Skeletal muscle cell (primary cell): ENCODE measurements around the gene ZNF329.
"Not testable (repeated sequence)": the region's sequence is repeated elsewhere in the genome, so short reads cannot be mapped to it uniquely, and the experiment has no call there.

ENCODE experiments used
- DNase-seq: peaks from one replicate; pipeline ENCODE4 v3.0.0-alpha.2; 2010; ENCODE audit warnings: low read depth
- H3K4me3 ChIP-seq: 2 replicates; pipeline ENCODE4 v1.5.1; 2011; ENCODE audit warnings: low read depth, mild to moderate bottlenecking, control low read depth, low read length, moderate library complexity

Gene ZNF329

DNA sequence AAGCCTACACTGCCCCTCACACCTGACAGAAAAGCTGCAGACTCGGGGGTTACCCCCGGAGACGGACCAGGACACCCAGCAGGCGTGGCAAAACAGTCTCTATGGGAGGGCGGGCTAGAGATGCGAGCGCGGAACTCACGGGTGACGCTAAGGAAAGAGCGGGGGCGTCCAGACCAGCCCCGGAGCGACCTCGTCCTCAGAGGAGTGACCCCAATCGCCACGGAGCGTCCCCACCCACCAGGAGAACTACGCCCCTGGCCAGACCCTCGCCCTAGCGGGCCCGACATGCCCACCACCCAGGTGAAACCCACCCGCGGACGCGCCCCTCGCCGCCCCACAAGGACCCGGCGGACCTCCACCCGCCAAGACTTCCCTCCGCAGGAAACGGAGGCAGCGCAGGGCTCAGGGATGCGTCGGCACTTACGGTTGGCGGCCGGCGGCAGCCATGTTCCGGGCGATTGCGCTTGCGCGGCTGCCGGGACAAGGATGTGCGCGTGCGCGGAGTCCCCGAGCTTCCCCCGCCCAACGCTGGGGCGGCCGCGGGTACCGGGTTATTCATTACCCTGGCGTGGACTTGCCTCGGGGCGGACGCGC is at the start of gene ZNF329:
TSS of gene ZNF329 (minus strand) at position 462 of the 594 bp plus-strand sequence. CDS start 21,286 bp downstream, outside the sequence.
- DNase-seq, result peak; percentile 33
- peak within 1 kb of the TSS; percentile 97 for H3K4me3 ChIP-seq

DNA sequence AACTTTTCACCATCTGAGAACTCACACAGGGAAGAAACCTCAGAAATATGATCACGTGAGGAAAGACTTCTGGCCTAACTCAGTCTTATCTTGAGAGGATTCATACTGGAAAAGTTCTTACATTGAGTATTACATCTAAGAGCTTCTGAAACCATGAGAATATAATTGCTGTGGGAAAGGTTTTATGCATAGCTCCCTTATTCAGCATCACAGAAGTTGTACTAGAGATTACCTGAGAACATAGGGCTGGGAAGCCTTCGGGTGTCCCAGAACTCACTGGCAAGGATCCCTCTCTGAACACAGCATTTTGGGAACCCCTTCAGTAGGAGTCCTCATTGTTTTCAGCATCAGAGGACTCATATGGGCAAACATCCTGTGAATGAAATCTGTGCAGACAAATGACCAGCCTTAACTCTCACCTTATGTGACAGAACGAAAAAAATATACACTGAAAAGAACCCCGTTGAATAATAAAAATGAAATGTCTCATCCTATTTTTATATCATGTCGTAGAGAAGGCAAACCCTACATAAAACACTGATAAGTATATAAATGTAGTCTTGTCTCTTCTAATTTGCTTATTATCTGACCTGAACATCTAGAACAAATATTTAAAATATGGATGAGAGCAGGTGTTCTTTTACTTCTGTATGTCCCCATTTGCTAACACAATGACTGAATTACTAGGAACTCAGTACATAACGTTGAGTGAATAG is 46.5 kb upstream of the ZNF329 start:
- no peak for DNase-seq
- H3K4me3 ChIP-seq, result no peak overlapping the region

DNA sequence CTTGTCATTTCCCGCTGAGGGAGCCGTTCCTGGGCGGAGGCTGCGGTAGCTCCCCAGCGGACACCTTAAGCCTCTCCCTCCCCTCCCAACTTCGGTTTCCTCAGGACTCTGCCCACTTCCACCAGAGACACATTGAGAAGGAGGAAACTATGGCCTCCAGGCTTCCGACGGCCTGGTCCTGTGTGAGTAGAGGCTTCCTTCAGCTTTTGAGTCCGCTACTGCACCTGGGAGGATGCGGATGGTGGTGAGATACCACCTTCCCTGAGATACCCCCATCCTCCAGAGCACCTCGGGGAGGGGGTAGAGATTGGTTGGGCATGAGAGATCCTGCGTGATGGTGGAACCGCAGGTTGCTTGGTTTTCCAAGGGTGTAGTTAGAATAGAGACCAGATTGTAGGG is 33.2 kb upstream of the ZNF329 start:
- peak overlapping the region; percentile 72 for H3K4me3 ChIP-seq
- DNase-seq, result no peak

DNA sequence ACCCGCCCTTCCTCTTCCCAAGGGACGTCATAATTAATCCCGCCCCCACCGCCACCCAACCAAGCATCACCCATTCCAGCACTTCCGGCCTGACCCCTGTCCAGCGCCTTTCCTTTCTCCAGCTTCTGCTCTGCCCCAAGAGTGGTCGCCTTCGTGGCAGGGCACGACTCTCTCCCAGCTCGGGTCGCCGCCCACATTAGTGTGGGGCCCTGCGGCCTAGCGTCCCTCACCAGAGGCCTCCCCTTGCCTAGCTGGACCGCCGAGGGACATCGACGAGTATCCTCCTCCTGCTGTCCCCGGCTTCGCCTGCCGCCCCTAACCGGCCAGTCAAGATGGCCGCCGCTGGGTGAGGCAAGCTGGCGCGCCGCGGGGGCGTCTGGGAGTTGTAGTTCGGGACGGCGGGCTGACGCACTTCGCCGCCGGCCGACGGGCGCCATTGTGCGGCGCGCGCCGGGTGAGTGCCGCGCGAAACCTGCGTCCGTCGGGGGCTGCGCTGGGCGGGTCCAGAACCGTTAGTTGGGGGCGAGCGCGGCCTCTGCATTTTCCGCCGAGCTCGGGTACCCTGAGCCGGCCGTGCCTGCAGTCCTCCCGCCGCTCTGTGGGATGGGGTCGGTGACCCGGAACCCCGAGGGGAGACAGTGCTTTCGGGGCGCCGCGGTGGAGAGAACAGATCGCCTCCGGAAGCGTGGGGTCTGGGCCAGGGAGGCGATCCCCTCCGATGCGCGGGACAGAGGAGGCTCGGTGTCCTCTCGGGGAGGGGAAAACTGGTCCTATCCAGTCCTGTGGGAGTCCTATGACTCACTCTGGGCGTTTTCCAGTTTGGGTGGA is 32.6 kb upstream of the ZNF329 start, which contains the start of gene ZNF274:
TSS of gene ZNF274 (plus strand) at position 73 of the 828 bp plus-strand sequence. CDS start 905 bp downstream, outside the sequence.
- DNase-seq, result peak; percentile 74
- H3K4me3 ChIP-seq, result peak within 1 kb of the TSS; percentile 72

DNA sequence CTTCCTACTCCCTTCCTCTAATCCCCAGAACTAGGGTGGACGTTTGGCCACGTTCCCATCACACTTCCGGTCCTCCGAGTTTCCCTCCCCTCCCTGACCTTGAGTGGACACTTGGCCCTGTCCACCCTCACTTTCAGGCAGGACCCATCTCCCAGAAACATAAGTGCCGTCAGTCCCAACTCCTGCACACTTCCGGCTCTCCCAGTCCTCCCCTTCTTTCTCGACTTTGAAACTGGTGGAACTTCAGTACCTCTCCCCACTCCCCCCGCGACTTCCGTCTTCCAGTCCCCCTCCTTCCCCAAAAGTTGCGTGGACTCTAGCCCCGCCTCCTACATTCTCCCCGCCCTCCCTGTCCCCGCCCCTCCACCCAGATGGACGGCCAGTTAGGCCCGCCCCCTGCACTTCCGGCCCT is 32.0 kb upstream of the ZNF329 start:
- peak overlapping the region; percentile 72 for H3K4me3 ChIP-seq
- no peak for DNase-seq

DNA sequence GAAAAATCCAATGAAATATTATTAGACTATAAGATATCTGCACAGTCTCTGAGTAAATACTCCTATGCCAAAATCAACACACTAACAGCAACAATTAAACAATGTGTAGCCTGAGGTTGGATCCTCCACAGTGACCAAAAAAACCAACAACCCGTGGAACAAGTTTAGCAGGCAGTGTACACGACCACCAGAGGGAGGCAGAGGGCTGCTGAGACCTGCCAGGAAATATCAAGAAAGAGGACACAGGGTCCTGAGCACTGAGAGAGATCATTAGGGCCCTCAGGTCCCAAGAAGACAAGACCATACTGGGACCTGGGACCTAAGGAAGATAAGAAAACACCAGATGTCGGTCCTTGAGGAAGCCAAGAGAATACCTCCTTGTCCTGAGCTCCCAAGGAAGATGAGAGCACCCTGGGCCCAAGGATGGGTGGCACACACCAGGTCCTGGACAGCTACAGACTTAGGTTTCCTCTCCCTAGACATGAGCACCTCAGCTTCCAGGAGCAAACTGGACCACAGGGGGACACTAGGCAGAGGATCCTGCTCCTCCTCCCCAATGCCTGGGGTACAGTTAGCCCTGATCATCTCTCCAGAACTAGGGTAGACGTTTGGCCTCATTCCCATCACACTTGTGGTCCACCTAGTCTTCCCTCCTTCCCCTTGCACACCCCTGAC is 31.4 kb upstream of the ZNF329 start:
- H3K4me3 ChIP-seq, result peak overlapping the region; percentile 72
- no peak for DNase-seq

DNA sequence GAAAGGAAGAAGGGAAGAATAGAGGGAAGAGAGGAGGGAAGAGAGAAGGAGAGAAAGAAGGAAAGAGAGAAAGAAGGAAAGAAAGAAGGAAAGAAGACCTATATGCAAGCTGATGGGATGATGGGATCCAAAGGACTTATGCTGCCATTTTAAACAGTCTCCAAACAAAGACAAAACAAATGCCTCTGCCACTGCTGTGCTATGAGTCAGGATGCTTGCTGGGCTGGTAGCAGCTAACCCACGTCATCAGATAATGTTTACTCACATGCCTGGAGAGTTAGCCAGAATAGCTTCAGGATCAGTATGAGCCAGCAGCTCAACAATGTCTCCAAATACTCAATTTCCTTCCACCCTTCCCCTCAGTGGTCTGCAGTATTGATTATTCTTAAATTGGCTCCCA is 20.3 kb upstream of the ZNF329 start:
- DNase-seq, result no peak
- H3K4me3 ChIP-seq, result no peak overlapping the region

DNA sequence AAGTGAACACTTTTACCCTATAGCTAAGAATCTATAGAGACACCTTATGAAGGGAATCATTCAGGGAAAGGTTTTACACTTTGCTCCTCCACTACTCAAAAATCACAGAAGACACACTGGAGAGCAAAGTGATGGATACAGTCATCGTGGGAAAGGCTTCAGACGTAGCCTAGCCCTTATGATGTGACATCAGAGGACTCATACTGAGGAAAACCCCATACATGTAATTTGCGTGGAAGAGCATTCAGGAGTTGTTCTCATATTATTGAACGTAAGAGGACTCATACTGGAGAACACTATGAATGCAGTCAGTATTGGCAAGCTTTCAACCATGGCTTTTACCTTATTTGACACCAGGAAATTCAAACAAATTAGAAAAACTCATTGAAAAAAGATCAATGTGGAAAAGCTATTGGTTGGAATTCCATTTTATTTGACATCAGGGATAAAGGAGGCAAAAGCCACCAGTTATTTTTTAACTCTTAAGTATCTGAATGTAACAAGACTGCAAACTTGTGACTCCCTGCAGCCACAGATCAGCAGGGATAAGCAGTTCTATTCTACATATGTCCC is 16.2 kb upstream of the ZNF329 start:
- no peak overlapping the region for H3K4me3 ChIP-seq
- DNase-seq, result no peak

DNA sequence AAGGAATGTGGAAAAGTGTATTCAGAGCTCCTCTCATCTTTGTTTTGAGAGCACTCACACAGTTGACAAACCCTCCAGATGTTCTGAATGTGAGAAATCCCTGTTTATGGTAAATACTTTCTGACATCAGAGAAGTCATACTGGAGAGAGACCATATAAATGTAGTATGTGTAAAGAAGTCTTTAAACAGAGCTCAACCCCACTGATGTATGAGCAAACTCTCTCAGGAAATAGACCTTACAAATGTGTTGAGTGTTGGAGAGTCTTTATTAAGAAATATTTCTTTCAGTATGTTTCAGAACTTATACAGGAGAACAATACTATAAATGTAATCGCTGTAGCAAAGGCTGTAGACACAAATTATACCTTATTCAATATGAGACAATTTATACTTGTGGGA is 15.7 kb upstream of the ZNF329 start:
- DNase-seq, result no peak
- H3K4me3 ChIP-seq, result no peak overlapping the region

DNA sequence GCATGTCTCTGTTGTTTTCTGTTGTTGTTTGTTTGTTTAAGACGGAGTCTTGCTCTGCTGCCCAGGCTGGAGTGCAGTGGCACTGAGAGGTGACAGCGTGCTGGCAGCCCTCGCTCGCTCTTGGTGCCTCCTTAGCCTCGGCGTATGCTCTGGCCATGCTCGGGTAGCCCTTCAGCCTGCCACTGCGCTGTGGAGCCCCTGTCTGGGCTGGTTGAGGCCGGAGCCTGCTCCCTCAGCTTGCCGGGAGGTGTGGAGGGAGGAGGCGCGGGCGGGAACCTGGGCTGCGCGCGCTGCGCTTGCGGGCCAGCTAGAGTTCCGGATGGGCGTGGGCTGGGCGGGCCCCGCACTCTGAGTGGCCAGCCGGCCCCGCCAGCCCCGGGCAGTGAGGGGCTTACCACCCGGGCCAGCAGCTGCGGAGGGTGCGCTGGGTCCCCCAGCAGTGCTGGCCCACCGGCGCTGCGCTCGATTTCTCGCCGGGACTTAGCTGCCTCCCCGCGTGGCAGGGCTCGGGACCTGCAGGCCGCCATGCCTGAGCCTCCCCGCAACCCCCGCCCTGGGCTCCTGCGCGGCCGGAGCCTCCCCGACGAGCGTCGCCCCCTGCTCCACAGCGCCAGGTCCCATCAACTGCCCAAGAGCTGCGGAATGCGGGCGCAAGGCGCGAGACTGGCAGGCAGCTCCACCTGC is 6.6 kb upstream of the ZNF329 start:
- no peak for DNase-seq

DNA sequence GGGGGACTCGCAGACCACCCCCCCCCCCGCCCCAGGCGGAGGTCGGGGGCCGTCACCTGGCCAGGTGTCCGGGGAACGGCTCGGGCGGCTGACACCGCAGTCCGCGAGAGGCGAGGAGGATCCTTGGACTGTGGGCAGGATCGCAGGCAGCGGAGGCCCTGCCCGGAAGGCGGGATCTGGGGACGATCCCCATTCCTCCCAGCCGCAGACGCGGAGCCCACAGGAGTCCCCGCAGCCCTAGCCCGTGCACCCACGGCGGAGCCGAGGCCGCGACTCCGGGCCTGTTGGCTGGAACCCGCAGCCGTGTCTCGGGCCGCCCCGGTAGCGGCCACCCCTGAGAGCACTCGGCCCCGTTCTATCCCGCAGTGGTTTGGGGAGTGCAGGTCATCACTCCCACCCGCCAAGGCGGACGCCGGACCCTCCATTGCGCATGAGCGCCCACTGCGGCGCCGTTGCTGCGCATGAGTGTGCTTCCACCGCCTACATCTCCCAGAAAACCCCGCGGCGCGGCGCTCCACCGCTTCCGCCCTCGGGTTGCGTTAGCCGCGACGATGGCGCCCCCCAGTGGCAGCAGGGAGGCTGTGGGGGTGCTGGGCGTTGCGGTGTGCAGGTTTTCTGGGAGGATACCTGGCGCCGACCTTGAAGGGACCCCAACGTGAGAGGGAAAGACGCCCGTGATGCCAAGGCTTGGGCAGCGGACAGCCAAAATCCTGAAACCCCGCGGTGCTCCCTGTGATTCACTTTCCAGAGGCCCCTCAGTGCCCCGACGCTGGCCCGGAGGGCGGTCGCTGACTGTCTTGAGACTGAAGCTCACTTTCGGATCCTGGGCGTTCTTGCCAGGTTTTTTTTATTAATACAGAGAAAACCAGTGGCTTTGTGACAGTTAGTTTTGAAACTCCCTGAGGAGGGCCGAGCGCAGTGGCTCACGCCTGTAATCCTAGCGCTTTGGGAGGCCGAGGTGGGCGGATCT is 4.4 kb upstream of the ZNF329 start:
- peak; percentile 71 for DNase-seq
- H3K4me3 ChIP-seq, result peak overlapping the region; percentile 64

More for the DNA sequence above, 6.6 kb upstream of the ZNF329 start:
- no peak overlapping the region for H3K4me3 ChIP-seq

DNA sequence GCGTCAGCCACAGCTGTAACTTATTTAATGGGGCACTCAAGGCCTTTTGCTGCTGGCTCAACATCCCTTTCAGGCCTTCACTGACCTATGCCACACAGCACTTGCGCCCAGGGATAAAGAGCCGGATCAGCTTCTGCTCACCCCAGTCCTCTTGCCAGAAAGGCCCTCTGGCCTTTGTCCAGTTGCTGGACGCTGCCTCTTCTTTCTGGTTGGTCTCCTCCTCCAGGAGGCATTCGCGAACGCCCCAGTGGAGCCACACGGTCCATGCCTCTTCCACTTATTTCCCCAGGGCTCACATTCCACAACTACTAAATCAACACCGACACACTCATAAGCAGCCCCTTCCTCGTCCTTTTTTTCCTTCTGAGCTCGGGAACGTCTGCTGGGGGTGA is 3.7 kb upstream of the ZNF329 start:
- DNase-seq, result no peak
- peak overlapping the region; percentile 64 for H3K4me3 ChIP-seq

DNA sequence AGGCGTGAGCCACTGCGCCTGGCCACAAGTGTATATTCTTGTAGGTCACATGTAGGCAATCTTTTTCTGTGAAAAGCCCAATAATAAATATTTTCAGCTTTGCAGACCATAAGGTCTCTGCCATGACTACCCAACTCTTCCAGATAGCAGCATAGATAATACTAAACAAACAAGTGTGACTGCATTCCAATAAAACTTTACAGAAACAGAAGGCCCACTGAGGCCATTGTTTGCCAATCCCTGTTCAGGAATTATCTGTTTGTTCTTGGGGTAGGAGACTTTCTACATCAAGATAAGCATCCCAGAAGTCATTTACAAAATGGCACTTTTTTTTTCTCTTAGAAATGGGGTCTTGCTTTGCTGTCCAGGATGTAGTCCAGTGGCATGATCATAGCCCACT is 2.8 kb upstream of the ZNF329 start:
- DNase-seq, result no peak
- no peak overlapping the region for H3K4me3 ChIP-seq

DNA sequence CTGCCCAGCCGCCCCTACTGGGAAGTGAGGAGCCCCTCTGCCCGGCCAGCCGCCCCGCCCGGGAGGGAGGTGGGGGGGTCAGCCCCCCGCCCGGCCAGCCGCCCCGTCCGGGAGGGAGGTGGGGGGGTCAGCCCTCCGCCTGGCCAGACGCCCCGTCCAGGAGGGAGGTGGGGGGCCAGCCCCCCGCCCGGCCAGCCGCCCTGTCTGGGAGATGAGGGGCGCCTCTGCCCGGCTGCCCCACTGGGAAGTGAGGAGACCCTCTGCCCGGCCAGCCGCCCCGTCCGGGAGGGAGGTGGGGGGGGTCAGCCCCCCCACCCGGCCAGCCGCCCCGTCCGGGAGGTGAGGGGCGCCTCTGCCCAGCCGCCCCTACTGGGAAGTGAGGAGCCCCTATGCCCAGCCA is 3.1 kb downstream of the ZNF329 start:
- not testable (repeated sequence) for DNase-seq, H3K4me3 ChIP-seq

DNA sequence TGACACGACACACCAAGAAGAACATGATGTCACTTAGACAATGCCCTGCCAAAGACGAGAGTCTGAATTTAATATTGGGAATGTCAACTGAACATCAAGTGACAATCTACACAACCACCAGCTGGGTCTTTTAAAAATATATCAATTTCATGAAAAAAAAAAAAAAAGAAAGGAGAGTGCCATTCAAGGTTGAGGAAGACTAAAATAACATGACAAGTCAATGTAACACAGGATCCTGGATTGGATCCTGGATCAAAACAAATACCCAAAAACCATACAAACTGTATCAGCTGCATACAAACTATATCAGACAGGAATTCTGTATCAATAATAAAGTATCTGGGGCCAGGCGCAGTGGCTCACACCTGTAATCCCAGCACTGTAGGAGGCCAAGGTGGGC is 4.7 kb downstream of the ZNF329 start:
- H3K4me3 ChIP-seq, result no peak overlapping the region
- DNase-seq, result no peak

DNA sequence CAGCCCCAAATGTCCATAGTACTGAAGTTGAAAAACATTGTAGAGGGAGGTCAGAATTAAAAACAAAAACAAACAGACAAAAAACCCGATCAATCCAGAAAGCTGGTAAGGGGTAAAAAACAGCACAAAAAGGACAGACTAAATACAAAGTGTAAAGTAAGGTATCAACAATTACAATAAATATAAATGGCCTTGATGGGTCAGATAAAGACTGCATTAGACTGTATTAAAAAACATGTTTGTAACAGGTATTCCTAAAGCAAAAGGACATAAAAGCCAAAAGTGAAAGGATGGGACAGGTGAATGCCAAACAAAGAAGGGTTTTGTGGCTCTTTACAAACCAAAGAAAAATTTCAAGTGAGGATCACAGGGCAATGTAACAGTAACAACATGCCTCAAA is 16.3 kb downstream of the ZNF329 start:
- H3K4me3 ChIP-seq, result no peak overlapping the region
- DNase-seq, result no peak

DNA sequence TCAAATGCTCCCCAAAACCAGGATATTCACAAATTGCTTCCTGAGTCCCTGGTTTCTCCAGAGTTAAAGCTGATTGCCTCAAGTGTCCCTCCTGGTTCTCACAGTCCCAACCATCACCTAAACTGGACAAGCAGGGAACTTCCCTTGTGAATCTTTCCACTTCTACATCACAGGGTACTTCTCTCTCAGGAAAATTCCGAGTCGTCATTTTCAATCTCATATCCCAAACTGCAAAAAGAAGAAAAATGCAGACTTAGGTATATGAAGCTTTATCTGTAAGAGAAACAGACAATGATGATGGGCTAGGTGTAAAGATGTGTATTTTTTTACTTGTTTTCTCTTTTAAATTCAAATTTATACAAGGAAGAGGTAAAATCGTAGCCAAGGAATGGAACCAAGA is 21.3 kb downstream of the ZNF329 start:
- H3K4me3 ChIP-seq, result no peak overlapping the region
- no peak for DNase-seq
